IgD-negative memory B cell (primary cell): Measurements from ENCODE around the gene ZNF493. TPM values are rescaled to one million over a fixed set of nuclear protein-coding genes. Genes with fewer than 3 reads are reported as not detected.

Experiments
- H3K27ac Mint-ChIP-seq, 3 donors: one replicate each; pipeline ENCODE4 v1.8.0; 2020 to 2022; ENCODE audit warnings: mild to moderate bottlenecking in 3 of 3, mixed read lengths in 3 of 3, moderate library complexity in 1 of 3
- H3K27me3 Mint-ChIP-seq: one replicate; pipeline ENCODE4 v1.8.0; 2021; ENCODE audit warnings: mixed read lengths
- H3K36me3 Mint-ChIP-seq: one replicate; pipeline ENCODE4 v1.8.0; 2020; ENCODE audit warnings: mild to moderate bottlenecking, mixed read lengths
- H3K4me1 Mint-ChIP-seq, 3 donors: one replicate each; pipeline ENCODE4 v1.8.0; 2020 to 2022; ENCODE audit warnings: mixed read lengths in 3 of 3, mild to moderate bottlenecking in 1 of 3
- H3K4me3 Mint-ChIP-seq, 4 donors: one replicate each; pipeline ENCODE4 v1.8.0; 2020 to 2022; ENCODE audit warnings: mild to moderate bottlenecking in 4 of 4, mixed read lengths in 4 of 4, moderate library complexity in 3 of 4
- H3K9me3 Mint-ChIP-seq, 3 donors: one replicate each; pipeline ENCODE4 v1.8.0; 2020 to 2021; ENCODE audit warnings: mixed read lengths in 3 of 3, mild to moderate bottlenecking in 1 of 3
- polyA plus RNA-seq: library from polyadenylated mRNA; unstranded; fragments of 300-500 nt; fragmentation: Illumina TruSeq; gene quantifications from one replicate; pipeline ENCODE4 v1.2.3, GENCODE V29; 2021

Gene ZNF493
- polyA plus RNA-seq: 14.2 TPM

DNA sequence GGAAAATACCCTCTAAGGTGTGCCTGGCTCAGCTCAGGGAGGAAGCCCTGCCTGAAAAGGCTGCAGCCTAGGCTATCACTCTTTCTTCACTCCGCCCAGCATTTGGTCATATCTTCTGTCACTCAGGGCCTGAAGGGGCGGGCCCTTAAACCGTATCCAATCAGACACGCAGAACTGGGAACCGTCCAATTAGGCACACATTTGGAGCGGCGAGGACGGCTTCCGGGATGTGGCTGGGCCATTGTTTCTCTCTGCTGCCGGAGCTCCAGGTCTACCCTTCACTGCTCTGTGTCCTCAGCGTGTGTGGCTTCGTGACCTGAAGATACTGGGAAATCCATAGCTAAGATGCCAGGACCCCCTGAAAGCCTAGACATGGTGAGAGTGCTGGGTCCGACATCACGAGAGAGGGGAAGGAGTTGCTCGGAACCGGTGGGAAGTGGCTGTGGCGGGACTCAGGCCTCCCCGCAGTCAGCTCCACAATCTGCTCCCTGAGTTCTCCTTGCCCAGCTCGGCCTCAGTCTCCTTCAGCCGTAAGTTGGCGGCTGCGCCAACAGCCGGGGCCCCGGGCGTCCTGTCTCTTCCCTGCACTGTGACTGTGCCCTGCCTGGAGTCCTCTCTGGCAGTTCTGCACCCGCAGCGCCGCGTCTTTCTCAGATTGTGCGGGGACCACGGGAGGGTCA is at the start of gene ZNF493:
TSS of gene ZNF493 (plus strand) at position 241 of the 680 bp plus-strand sequence. CDS start at position 346, 105 bp downstream.
- peak within 1 kb of the TSS; percentile 89 to 99 (median 98) for H3K4me3 Mint-ChIP-seq
- no peaks in the 10 kb centered on the region for H3K27me3 Mint-ChIP-seq
- H3K9me3 Mint-ChIP-seq: peaks cover 10 to 19% (median 16%) of the 10 kb centered on the region in 3 donors
- H3K27ac Mint-ChIP-seq: peak within 1 kb of the TSS in 2 of 3 donors; percentile 86 to 94
- H3K36me3 Mint-ChIP-seq: peaks cover 14% of the 10 kb centered on the region
- H3K4me1 Mint-ChIP-seq: peaks cover 11 to 22% (median 17%) of the 10 kb centered on the region in 3 donors

GRCh38 chr19:21352830-21353229 is 44.1 kb upstream of the ZNF493 start:
- Mint-ChIP-seq H3K36me3 (no peaks in the 10 kb centered on the region), H3K4me1 (no peaks in the 10 kb centered on the region), H3K27me3 (no peaks in the 10 kb centered on the region), H3K4me3 (no peak overlapping the region), H3K9me3 (peaks cover 0 to 17% (median 13%) of the 10 kb centered on the region in 3 donors), H3K27ac (no peak overlapping the region)

- no peaks in the 10 kb centered on the region for H3K27me3 Mint-ChIP-seq
- H3K9me3 Mint-ChIP-seq: peaks cover 0 to 6% (median 3%) of the 10 kb centered on the region in 3 donors
- H3K4me3 Mint-ChIP-seq: peak within 1 kb of the TSS; percentile 99
- no peaks in the 10 kb centered on the region for H3K36me3 Mint-ChIP-seq
- peak within 1 kb of the TSS; percentile 85 to 96 (median 91) for H3K27ac Mint-ChIP-seq
- peaks cover 6 to 16% (median 7%) of the 10 kb centered on the region in 3 donors for H3K4me1 Mint-ChIP-seq
Measured at GRCh38 chr19:21358768-21359451, 38.0 kb upstream of the ZNF493 start, which contains the start of gene ZNF738. Gene ZNF738 (plus strand): TSS chr19:21359000. CDS start chr19:21359141, 141 bp downstream.

DNA sequence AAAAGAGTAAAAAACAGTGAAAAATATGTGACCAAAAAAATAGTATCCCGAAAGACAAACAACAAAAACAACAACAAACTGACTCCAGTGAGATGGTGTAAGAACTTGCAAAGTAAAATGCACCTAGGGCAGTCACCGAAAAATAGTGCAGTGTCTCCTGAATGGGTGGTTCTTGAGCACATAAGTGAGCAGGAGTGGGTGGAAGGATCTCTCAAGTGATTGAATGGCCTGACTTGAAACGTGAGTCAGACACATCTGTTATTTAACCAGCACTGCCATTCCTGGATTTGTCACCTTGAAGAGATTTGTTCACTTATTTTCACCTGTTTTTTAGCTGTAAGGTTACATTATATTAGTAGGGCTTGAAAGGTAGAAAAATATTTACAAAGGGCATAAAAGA is 34.6 kb upstream of the ZNF493 start:
- H3K9me3 Mint-ChIP-seq: peaks cover 6 to 9% (median 9%) of the 10 kb centered on the region in 3 donors
- no peak overlapping the region for H3K27ac Mint-ChIP-seq
- H3K4me1 Mint-ChIP-seq: peaks cover 6 to 16% (median 7%) of the 10 kb centered on the region in 3 donors
- H3K36me3 Mint-ChIP-seq: peaks cover 15% of the 10 kb centered on the region
- no peaks in the 10 kb centered on the region for H3K27me3 Mint-ChIP-seq
- H3K4me3 Mint-ChIP-seq: no peak overlapping the region

GRCh38 chr19:21383980-21384582 is 12.9 kb upstream of the ZNF493 start:
- Mint-ChIP-seq H3K27me3 (no peaks in the 10 kb centered on the region), H3K27ac (no peak overlapping the region), H3K9me3 (peaks cover 21 to 53% (median 43%) of the 10 kb centered on the region in 3 donors)

DNA sequence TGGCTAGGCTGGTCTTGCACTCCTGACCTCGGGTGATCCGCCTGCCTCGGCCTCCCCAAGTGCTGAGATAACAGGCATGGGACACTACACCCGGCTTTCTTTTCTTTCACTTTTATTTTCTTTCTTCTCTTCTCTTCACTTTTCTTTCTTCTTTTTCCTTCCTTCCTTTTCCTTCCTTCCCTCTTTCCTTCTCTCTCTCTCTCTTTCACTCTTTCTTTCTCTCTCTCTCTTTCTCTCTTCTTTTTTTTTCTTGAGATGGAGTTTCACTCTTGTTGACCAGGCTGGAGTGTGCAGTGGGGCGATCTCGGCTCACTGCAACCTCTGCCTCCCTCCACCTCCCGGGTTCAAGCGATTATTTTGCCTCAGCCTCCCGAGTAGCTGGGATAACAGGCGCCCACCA is 812 bp upstream of the ZNF493 start:
- H3K4me1 Mint-ChIP-seq: peaks cover 9 to 21% (median 17%) of the 10 kb centered on the region in 3 donors
- H3K9me3 Mint-ChIP-seq: peaks cover 12 to 25% (median 16%) of the 10 kb centered on the region in 3 donors
- no peak overlapping the region for H3K27ac Mint-ChIP-seq
- peaks cover 14% of the 10 kb centered on the region for H3K36me3 Mint-ChIP-seq
- no peak overlapping the region for H3K4me3 Mint-ChIP-seq
- H3K27me3 Mint-ChIP-seq: no peaks in the 10 kb centered on the region

More at GRCh38 chr19:21383980-21384582, 12.9 kb upstream of the ZNF493 start:
- Mint-ChIP-seq H3K36me3 (peaks cover 19% of the 10 kb centered on the region), H3K4me1 (no peaks in the 10 kb centered on the region), H3K4me3 (no peak overlapping the region)

DNA sequence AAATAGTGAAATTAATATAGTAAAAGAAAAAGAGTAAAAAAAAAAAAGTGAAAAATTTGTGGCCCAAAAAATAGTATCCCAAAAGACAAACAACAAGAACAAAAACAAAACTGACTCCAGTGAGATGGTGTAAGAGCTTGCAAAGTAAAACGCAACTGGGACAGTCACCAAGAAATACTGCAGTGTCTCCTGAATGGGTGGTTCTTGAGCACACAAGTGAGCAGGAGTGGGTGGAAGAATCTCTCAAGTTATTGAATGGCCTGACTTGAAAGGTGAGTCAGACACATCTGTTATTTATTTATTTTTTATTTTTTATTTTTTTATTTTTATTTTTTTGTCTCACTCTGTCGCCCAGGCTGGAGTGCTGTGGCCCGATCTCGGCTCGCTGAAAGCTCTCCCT is 1.9 kb downstream of the ZNF493 start:
- H3K4me1 Mint-ChIP-seq: peaks cover 14 to 27% (median 26%) of the 10 kb centered on the region in 3 donors
- H3K4me3 Mint-ChIP-seq: peak overlapping the region in 2 of 4 donors; percentile 22 to 89
- H3K27ac Mint-ChIP-seq: peak overlapping the region in 2 of 3 donors; percentile 28 to 81
- no peaks in the 10 kb centered on the region for H3K27me3 Mint-ChIP-seq
- H3K36me3 Mint-ChIP-seq: peaks cover 30% of the 10 kb centered on the region
- H3K9me3 Mint-ChIP-seq: peaks cover 6 to 14% (median 10%) of the 10 kb centered on the region in 3 donors

- H3K4me1 Mint-ChIP-seq: peaks cover 12 to 23% (median 22%) of the 10 kb centered on the region in 3 donors
- peaks cover 44% of the 10 kb centered on the region for H3K36me3 Mint-ChIP-seq
- H3K27ac Mint-ChIP-seq: no peak overlapping the region
- peaks cover 6 to 15% (median 15%) of the 10 kb centered on the region in 3 donors for H3K9me3 Mint-ChIP-seq
- H3K27me3 Mint-ChIP-seq: no peaks in the 10 kb centered on the region
- H3K4me3 Mint-ChIP-seq: no peak overlapping the region
Measured at GRCh38 chr19:21402303-21402985, 5.5 kb downstream of the ZNF493 start.

DNA sequence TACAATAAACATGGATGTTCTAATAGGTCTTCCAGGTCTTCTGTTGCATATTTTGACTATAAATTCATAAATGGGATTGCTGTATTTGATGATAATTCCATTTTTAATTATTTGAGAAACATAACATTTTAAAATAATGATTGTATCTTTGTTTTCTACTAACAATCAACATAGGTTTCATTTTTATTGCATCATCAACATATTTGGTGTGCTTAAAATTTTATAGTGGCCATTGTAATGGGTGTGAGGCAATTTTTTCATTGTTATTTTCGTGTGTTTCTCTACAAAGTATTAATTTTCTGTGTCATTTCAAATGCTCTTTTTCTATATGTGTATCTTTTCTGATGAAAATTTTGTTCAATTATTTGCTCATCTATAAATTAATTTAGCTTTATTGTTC is 13.2 kb downstream of the ZNF493 start:
- H3K27ac Mint-ChIP-seq: no peak overlapping the region
- H3K27me3 Mint-ChIP-seq: no peaks in the 10 kb centered on the region
- H3K36me3 Mint-ChIP-seq: peaks cover 43% of the 10 kb centered on the region
- H3K4me1 Mint-ChIP-seq: peaks cover 0 to 2% (median 0%) of the 10 kb centered on the region in 3 donors
- H3K9me3 Mint-ChIP-seq: peaks cover 10 to 39% (median 24%) of the 10 kb centered on the region in 3 donors
- no peak overlapping the region for H3K4me3 Mint-ChIP-seq

DNA sequence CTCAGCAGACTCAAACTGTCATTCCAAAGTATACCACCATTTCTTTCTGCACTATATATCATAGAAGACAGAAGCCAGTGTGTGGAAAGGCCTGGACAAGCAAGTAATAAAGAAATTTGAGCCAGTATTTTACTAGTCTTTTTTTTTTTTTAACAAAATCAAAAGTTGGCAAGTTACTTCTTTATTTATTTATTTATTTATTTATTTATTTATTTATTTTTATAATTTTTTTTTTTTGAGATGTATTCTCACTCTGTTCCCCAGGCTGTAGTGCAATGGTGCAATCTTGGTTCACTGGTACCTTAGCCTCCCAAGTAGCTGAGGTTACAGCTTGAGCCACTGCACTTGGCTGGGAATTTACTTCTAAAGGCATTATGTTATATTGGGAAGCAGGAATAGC is 25.3 kb downstream of the ZNF493 start:
- Mint-ChIP-seq H3K4me1 (no peaks in the 10 kb centered on the region), H3K9me3 (peaks cover 14 to 48% (median 32%) of the 10 kb centered on the region in 3 donors), H3K27ac (no peak overlapping the region), H3K27me3 (no peaks in the 10 kb centered on the region), H3K4me3 (no peak overlapping the region), H3K36me3 (peaks cover 19% of the 10 kb centered on the region)

DNA sequence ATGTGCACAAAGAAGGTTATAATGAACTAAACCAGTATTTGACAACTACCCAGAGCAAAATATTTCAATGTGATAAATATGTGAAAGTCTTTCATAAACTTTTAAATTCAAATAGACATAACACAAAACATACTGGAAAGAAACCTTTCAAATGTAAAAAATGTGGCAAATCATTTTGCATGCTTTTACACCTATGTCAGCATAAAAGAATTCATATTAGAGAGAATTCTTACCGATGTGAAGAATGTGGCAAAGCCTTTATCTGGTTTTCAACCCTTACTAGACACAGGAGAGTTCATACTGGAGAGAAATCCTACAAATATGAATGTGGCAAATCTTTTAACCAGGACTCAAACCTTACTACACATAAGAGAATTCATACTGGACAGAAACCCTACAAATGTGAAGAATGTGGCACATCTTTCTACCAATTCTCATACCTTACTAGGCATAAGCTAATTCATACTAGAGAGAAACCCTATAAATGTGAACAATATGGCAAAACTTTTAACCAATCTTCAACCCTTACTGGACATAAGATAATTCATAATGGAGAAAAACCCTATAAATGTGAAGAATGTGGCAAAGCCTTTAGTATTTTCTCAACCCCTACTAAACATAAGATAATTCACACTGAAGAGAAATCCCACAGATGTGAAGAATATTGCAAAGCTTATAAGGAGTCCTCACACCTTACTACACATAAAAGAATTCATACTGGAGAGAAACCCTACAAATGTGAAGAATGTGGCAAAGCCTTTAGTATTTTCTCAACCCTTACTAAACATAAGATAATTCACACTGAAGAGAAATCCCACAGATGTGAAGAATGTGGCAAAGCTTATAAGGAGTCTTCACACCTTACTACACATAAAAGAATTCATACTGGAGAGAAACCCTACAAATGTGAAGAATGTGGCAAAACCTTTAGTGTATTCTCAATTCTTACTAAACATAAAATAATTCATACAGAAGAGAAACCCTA is 26.4 kb downstream of the ZNF493 start:
- Mint-ChIP-seq H3K27ac (no peak overlapping the region), H3K9me3 (peaks cover 12 to 43% (median 26%) of the 10 kb centered on the region in 3 donors), H3K4me1 (no peaks in the 10 kb centered on the region), H3K4me3 (no peak overlapping the region), H3K36me3 (peaks cover 14% of the 10 kb centered on the region), H3K27me3 (no peaks in the 10 kb centered on the region)

DNA sequence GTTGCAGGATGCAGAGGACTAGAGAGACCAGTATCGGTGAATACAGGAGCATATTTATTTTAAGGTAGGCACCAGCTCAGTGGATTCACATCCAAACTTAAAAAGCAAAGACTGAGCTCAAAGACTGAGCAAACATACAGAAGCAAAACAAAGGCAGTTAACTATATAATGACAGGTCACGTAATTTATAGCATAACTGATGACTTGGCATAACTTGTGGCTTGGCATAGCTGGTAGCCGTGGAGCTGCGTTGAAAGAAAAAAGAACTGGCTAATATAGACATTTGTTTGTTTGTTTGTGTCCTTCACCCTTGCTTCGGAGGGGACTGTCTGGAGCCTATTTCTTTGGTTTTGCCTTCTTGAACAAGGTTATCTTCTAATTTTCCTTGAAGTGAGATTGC is 33.7 kb downstream of the ZNF493 start:
- Mint-ChIP-seq H3K36me3 (peaks cover 1% of the 10 kb centered on the region), H3K27ac (no peak overlapping the region), H3K27me3 (no peaks in the 10 kb centered on the region), H3K4me1 (no peaks in the 10 kb centered on the region), H3K9me3 (peaks cover 7 to 31% (median 20%) of the 10 kb centered on the region in 3 donors), H3K4me3 (peak overlapping the region in 1 of 4 donors; percentile 72)

GRCh38 chr19:21432590-21432989 is 35.7 kb downstream of the ZNF493 start:
- peaks cover 7 to 36% (median 23%) of the 10 kb centered on the region in 3 donors for H3K9me3 Mint-ChIP-seq
- no peaks in the 10 kb centered on the region for H3K27me3 Mint-ChIP-seq
- H3K36me3 Mint-ChIP-seq: peaks cover 1% of the 10 kb centered on the region
- H3K4me1 Mint-ChIP-seq: no peaks in the 10 kb centered on the region
- H3K4me3 Mint-ChIP-seq: no peak overlapping the region
- no peak overlapping the region for H3K27ac Mint-ChIP-seq
